Lung microvascular endothelial cell (primary cell): ENCODE data around the gene CACNA1B. TPM values are rescaled to one million over a fixed set of nuclear protein-coding genes. Genes with fewer than 3 reads are reported as not detected.
"Not testable (repeated sequence)": the region's sequence is repeated elsewhere in the genome, so short reads cannot be mapped to it uniquely, and the experiment has no call there.

Source experiments
- DNase-seq, 2 donors: peaks; one replicate each; pipeline versions ENCODE4 v3.0.0 to v3.0.0-alpha.2; 2010; ENCODE audit warnings: low read depth in 2 of 2
- total RNA-seq: library from RNA; depleted of rRNA; stranded (reverse); fragments of >200 nt; gene quantifications from 2 replicates; pipeline ENCODE4 v1.2.1, GENCODE V29; 2014

Gene CACNA1B
- total RNA-seq, 1 donor from 2014 or later: under 0.01 TPM

DNA sequence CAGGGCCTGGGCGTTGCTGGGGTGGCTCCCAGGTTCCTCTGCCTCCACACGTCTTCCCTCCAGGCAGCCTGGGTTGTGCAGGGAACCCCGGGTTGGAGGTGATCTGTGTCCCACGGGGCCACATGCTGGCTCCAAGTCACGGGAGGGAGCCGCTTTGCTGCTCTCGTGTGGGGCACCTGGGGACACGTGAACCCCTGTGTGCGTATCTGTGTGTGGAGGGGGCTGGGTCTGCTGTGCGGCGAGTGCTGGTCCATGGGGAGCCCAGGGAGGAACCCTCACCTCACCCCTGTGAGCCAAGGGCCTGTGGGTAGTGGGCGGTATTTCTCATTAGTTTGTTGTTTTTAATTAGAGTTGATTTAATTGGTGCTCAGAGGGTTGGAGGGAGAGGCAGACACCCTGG, 7.5 kb downstream of the CACNA1B start:
- not testable (repeated sequence) for DNase-seq

DNA sequence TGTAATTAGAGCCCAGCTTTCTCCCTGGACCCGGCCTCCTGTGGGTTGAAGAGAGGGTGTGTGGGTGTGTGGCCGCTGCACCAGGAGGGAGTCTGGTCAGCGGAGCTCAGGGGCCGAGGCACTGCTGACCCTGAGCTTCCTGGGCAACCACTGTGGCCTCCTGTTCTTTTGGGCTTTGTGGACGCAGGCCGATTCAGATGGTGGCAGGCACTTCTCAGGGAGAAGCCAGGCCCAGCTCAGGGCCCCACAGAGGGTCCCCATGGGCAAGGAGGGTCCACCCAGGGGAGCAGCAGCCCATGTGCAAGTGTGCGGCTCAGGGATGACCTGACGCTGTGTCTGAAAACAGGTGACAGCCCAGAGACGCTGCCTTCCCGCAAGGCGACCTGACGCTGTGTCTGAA, 11.0 kb downstream of the CACNA1B start:
- DNase-seq: not testable (repeated sequence)

DNA sequence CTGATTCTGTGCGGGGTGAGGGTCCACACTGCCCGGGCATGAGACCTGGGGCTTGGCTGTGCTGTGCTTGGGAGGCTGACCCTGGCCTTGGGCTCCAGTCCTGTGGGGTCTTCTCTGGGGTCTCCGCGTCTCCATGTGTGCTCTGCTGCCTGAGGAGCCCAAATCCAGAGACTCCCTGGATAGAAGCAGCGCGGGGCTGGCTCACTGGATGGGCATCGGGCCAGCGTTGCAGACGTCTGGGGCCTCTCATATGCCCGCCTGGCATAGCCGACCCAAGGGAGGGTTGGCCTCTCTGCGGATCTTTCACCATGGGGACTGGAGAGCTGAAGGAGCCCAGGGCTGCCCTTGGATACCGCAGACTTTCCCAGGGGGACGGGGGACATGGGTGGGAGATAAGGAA, 12.4 kb downstream of the CACNA1B start:
- DNase-seq: not testable (repeated sequence)

DNA sequence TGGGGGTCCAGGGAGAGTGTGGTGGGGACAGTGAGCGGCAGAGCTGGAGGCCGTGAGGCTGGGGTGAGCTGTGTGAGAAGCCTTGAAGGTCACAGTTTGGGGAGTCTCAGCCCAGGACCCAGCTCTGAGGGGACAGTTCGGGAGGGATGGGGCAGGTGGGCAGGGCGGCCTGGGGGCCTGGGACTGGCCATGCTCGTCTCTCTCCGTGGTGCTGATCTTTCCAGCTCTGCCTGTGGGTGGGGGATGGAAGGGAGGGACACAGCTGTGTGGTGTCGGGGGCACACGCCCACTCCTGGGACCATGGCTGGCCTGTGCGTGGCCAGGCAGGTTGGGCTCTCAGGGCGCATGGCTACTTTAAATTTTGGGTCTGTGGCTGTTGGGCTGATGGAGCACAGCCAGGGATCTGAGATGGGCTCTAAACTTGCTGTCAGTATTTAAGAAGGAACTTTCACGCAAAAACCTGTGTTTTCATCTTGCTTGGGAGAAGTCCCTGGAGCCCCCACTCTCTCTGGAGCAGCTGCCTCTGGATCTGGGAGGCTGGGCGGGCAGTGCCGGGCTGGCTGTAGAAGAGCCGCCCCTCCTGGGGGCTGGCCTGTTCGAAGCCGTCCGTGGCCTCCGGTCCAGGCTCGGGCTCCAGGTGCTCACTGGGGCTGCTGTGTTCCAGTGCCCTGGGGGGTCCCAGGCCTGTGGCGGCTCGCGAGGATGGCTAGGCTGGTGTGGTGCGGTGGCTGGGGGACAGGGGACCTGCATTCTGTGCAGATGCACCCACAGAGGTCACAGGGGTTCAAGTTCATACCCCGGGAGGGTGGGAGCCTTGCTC, 13.4 kb downstream of the CACNA1B start:
- not testable (repeated sequence) for DNase-seq

DNA sequence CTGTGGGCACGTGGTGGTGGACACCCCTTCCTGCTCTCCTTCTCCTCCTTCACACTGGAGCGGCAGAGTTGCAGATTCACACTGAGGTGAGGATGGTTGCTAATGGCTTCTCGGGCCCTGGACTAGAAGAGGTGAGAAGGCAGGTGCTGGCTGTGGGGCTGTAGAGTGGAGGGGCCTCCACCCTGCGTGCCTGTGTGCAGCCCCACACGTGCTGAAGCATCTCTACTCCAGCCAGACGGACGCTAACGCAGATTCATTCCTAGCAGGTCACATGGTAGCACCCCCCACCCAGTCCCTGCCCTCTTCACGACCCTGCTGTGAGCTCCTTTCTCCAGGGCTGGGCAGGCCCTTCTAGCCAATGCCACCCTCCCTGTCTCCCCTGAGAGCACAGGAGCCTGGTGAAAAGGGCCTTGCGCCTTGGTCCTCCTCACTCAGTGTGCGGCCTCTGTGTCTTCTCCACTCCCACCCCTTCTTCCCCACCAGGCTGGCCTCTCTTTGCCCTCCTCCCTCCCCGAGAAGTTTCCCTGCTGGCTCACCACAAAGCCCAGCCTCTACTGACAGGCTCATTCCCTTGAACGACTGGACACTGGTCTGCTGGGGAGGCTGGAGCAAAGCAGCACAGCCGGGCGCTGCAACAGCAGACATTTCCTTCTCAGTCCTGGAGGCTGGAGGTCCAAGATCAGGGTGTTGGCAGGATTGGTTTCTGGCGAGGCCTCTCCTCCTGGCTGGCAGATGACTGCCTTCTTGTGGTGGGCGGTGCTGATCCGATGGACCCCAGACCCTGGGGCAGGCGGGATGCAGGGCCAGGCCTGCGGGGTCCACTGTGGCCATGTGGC, 14.2 kb downstream of the CACNA1B start:
- DNase-seq: no peak

DNA sequence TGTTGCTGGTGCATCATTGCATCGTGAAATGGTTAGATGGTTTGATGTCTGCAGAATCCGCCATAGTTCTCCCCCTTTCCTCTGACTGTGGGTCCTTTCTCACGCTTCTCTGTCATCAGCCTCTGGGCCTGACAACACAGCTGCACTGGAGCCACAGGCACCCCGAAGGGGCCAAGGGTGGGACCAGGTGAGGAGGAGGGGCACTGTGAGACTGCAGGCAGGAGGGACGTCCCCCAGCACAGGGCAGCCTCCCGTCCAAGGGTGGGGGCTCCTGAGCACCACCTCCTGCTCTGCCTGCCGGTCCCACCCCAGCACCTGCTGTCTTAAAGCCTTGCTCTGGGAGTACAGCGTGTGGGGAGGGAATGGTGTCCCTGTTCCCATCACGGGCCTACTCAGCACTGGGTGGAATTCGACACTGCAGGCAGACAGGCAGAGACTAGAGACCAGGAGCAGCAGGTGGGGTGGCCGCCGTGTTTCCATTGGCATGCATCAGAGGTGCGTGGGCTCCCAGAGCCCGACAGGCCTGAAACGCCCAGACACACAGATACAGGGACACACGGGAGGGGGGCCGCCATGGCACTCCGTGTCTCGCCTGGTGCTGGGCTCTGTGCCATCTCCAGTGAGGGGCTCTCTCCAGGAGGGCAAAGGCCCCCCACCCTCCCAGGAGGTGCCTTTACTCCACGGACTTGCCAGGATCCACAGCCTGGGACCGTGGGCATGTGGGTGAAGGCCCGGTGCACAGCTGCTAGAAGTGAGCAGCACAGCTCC, 15.0 kb downstream of the CACNA1B start:
- no peak for DNase-seq

DNA sequence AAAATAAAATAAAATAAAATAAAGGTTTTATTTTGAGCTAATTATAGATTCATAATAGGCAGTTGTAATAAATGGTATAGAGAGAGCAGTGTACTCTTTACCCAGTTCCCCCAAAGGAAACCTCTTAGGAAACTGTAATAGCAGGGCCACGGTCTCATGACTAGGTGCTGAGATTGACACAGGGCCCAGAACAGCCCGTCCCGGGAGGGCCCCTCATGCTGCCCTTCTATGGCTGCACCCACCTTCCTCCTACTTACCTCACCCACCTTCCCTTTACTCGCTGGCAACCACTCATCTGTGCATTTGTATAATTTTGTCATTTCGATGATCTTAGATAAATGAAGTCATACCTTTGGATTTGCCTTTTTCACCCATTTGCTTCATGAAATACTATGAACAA, 16.1 kb downstream of the CACNA1B start:
- DNase-seq: no peak

DNA sequence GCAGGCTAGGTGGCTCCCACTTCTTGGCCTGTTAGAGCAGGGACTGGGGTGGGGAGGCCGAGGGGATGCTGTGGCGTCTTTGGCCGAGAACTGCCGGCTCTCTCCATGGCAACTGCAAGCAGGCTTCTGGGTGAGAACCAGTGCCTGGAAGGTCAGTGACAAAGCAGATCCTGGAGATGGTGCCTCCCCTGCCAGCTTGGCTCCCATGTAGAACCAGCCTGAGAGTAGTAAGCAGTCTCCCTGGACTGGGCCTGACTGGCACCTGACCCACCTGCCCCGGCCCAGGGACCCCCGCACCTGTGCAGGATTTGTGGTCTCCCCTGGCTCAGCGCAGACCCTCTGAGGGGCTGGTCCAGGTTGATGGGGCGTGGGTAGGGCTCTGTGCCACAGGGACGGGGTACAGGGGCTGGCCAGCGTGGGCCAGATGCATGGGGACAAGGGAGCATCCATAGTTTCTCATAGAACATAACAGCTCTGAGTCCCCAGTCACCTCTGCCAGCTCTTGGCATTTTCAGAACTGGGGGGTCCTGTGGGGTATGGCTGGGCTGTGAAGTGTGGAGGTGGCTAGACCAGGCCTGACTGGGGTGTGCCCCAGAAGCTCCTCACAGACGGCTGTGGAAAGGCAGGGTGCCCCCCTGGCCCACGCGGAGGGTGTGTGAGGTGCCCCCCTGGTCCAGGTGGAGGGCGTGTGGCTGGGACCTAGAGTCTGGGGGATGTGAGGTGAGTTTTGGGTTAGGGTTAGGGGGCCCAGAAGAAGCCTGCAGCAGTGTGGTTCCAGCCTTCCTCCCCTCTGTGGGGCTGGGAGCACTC, 22.2 kb downstream of the CACNA1B start:
- no peak for DNase-seq

DNA sequence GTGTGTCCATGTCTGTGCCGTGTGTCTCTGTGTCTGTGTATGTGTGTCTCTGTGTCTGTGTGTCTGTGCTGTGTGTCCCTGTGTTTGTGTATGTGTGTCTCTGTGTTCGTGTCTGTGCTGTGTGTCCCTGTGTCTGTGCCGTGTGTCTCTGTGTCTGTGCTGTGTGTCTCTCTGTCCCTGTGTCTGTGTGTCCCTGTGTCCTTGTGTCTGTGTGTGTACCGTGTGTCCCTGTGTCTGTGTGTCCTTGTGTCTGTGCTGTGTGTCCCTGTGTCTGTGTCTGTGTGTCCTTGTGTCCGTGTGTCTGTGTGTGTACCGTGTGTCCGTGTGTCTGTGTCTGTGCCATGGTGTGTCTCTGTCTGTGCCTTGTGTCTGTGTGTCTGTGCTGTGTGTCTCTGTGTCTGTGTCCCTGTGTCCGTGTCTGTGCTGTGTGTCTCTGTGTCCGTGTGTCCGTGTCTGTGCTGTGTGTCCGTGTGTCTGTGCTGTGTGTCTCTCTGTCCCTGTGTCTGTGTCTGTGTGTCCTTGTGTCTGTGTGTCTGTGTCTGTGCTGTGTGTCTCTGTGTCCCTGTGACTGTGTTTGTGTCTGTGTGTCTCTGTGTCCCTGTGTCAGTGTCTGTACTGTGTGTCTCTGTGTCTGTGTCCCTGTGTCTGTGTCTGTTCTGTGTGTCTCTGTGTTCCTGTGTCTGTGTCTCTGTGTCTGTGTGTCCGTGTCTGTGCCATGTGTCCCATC, 23.2 kb downstream of the CACNA1B start:
- no peak for DNase-seq

DNA sequence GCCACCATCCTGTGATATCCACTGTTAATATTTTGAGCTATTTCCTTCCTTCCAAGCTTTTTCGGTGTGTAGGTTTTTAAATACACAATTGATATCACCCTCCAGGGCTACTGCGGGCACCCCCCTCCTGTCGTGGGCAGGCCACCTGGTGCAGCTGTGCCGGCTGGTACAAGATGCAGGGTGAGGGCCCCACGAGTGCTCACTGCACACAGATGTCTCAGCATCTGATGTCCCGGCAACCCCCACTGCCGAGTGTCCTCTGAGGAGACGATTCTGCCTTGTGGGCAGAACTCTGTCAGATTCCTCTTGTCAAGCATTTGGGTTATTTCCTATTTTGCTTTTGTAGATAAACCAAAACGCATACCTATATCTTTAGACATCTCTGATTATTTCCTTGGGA, 25.1 kb downstream of the CACNA1B start:
- no peak for DNase-seq

DNA sequence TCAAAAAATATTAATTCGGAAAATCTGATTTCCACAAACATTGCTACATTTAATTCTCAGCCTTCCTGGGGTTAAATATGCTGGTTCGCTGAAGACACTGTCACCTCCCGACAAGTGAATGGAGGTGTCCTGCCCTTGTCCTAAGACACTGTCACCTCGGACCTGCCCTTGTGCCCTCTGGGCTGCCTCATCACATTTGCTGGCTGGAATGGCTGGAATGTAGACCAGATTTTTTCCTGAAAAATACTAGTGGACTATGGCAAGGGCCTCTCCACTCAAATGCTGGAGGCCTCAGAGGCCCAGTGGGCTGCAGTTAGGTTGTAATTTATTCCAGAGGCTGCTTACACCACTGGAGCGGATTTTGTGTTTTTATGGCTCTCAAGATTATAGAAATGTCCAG, 28.2 kb downstream of the CACNA1B start:
- DNase-seq: no peak

DNA sequence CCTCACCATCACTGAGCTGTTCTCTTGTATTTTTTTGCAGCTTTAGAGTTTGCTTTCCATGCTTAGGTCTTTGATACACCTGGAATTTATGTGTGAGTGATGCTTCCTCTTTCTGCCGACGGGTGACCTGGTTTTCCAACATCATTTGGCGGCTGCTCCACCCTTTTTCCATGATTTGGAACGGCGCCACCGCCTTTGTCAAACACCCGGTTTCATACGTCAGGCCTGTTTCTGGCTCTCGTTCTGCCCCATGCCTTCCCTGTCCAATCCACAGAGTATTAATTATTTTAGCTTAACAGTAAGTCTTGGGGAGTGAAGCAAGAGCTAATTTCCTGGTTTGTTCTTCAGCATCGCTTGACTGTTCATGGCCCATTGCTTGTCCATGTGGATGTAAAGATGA, 30.2 kb downstream of the CACNA1B start:
- DNase-seq: no peak

DNA sequence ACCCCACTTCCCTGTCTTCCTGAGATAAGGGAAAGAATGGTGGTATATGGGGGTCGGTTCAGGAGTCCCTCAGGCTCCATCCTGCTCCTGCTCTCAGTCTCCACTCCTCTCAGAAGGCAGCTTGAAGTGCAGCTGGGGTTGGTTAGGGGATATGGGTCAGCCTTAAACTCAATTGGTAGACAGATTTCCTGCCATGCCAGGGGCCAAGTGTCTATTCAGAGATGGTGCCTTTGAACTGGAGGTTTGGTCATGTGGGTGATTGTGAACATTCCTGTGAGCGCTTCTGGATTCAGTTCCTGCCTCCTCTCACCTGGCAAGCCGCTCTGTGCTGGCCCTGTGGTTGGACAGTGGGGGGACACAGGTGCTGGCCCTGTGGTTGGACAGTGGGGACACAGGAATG, 35.1 kb downstream of the CACNA1B start:
- DNase-seq: no peak

DNA sequence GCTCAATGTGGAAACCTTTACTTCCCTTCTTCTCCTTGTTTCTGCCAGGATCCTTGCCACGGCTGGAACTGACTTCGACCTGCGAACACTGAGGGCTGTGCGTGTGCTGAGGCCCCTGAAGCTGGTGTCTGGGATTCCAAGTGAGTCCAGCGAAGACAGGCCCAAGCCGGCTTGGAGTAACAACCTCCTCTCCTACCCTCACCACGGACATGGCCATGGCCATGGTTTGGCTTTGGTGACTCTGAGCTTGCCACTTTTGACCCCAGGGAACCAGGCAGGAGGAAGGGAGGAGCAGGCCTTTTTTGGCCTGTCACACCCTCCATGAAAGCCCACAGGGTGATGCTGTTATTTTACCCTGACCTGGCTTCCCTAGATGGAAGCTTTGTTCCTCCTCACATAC, 35.5 kb downstream of the CACNA1B start:
- DNase-seq: no peak

DNA sequence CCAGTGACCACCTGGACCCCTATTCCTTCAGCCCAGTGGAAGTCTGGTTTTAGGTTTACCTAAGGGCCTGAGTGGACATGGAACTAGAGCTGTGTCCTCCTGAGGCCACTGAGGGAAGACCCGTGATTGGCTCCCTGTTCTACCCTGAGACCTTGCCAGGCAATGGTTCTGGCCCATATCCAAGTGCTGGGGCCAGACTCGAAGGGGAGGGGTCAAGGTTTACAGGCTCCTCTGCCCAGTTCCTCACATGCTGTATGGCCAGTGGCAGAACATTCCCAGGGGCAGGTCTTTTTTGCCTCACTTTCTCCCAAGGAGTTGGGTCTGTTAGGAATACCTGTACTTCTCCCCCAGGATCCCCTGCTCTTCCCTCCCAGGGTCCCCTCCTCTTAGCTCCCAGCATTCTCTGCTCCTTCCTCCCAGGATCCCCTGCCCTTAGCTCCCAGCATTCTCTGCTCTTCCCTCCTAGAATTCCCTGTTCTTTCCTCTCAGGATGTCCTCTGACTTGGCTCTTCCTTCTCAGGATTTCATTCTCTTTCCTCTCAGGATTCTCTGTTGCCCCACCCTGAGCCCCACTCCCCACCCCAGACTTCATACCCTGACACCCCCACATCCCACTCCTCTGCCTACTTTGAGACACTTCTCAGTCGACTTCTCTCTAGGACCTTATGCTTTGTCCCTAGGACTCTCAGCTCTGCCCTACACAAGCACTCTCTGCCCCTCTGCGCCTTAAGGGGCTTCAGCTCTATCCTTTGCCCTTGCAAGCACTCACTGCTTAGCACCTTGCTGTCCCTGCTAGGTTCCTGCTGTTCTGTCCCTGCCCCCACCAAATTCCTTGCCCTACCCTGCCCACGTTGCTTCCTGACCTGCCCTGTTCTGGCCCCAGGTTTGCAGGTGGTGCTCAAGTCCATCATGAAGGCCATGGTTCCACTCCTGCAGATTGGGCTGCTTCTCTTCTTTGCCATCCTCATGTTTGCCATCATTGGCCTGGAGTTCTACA, 36.5 kb downstream of the CACNA1B start:
- no peak for DNase-seq

DNA sequence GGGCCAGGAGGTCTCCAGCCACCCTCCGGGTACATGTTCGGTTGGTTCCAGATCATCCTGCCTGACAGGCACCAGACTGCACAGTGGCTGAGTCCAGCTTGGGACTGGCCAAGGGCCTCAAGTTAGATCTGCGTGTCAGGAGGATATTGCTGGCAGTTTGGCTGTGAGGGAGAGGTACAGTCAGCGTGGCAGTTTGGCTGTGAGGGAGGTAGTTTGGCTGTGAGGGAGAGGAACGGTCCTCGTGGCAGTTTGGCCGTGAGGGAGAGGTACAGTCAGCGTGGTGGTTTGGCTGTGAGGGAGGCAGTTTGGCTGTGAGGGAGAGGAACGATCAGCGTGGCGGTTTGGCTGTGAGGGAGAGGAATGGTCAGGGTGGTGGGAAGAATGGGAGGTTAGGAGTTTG, 39.0 kb downstream of the CACNA1B start:
- no peak for DNase-seq

DNA sequence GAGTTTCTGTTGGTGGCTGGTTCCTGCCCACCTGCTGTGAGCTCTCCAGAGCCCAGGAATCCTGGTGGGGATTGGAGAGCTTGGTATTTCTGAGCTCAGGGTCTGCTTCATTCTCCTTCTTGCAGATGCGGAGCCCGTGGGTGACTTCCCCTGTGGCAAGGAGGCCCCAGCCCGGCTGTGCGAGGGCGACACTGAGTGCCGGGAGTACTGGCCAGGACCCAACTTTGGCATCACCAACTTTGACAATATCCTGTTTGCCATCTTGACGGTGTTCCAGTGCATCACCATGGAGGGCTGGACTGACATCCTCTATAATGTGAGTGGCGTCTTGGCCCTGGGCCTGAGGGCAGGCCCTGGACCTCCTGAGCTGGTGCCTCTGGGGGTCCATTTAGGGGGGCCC, 39.5 kb downstream of the CACNA1B start:
- DNase-seq: no peak

DNA sequence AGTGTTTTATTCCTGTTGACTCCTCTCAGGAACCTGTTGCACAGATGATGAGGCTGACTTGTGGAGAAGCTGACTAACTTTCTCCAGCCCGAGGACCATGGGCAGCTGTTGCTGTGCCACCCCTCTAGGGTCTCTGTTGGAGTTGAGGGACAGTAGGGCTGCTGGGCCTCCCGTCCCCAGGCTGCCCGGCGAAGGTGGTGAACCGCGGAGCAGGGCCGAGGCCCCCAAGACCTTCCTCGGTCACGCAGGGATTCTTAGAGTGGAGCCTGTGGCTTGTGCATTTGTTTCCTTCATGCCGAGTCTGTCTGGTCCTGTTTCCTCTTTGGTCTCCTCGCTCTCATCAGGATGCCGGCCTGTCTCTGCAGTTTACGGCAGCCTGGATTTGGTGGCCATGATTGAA, 40.2 kb downstream of the CACNA1B start:
- no peak for DNase-seq
